Activated CD8-positive, alpha-beta memory T cell treated with anti-CD3 and anti-CD28 coated beads, Interleukin-2, amount 50 U/mL, for 24 hours (primary cell): Measurements from ENCODE around the gene CENPP.

Source experiments
- DNase-seq: peaks from one replicate; pipeline ENCODE4 v3.0.0-alpha.2; 2020; ENCODE audit errors: extremely low read depth

CENPP gene

GRCh38 chr9:92598382-92598781 is 272.6 kb downstream of the CENPP start:
- no peak for DNase-seq

- DNase-seq: no peak
Observed at GRCh38 chr9:92599938-92600461, 274.2 kb downstream of the CENPP start.

GRCh38 chr9:92600462-92601261 is 274.9 kb downstream of the CENPP start:
- DNase-seq: no peak

GRCh38 chr9:92601451-92601850 is 275.7 kb downstream of the CENPP start:
- DNase-seq: no peak

GRCh38 chr9:92602413-92602812 is 276.7 kb downstream of the CENPP start:
- DNase-seq: no peak

- no peak for DNase-seq
Observed at GRCh38 chr9:92603100-92603499, 277.3 kb downstream of the CENPP start.

- DNase-seq: no peak
Observed at GRCh38 chr9:92603990-92604389, 278.2 kb downstream of the CENPP start.

- no peak for DNase-seq
Observed at GRCh38 chr9:92605224-92605623, 279.5 kb downstream of the CENPP start.

GRCh38 chr9:92607088-92607487 is 281.3 kb downstream of the CENPP start:
- no peak for DNase-seq

GRCh38 chr9:92607773-92608172 is 282.0 kb downstream of the CENPP start:
- no peak for DNase-seq

GRCh38 chr9:92608241-92608908 is 282.6 kb downstream of the CENPP start:
- DNase-seq: no peak

GRCh38 chr9:92608909-92609445 is 283.2 kb downstream of the CENPP start:
- no peak for DNase-seq

GRCh38 chr9:92610470-92611420 is 285.0 kb downstream of the CENPP start:
- no peak for DNase-seq

GRCh38 chr9:92611621-92612285 is 286.0 kb downstream of the CENPP start:
- DNase-seq: no peak

- no peak for DNase-seq
Observed at GRCh38 chr9:92612292-92612691, 286.5 kb downstream of the CENPP start.

GRCh38 chr9:92612816-92613215 is 287.1 kb downstream of the CENPP start:
- DNase-seq: no peak

GRCh38 chr9:92613268-92614122 is 287.7 kb downstream of the CENPP start:
- DNase-seq: no peak

- DNase-seq: no peak
Observed at GRCh38 chr9:92614123-92614510, 288.4 kb downstream of the CENPP start.

- no peak for DNase-seq
Observed at GRCh38 chr9:92614763-92615461, 289.2 kb downstream of the CENPP start.

- DNase-seq: no peak
Observed at GRCh38 chr9:92615790-92616189, 290.0 kb downstream of the CENPP start.
